ENCODE measurements around the gene SLCO4C1.

SLCO4C1 gene

GRCh38 chr5:102314328-102314727, 18.2 kb upstream of the SLCO4C1 start:
- no peak for TF ChIP-seq FOXM1 (IDR thresholded peaks at IDR 0.05; ENCODE audit: borderline replicate concordance, low read depth)
- TF ChIP-seq NFIC (IDR thresholded peaks at IDR 0.05) = peak; percentile 54

GRCh38 chr5:102313912-102314311, 17.8 kb upstream of the SLCO4C1 start:
- no peak for TF ChIP-seq TEAD4 (IDR thresholded peaks at IDR 0.05)
- TF ChIP-seq RAD21 (IDR thresholded peaks at IDR 0.05; ENCODE audit: low read depth) = no peak
- TF ChIP-seq TAF1 (IDR thresholded peaks at IDR 0.05; ENCODE audit: low read depth) = no peak
- no peak for TF ChIP-seq EGR1 (IDR thresholded peaks at IDR 0.05)
- TF ChIP-seq TCF12 (IDR thresholded peaks at IDR 0.05; ENCODE audit: low read depth) = no peak
- no peak for TF ChIP-seq CREB1 (IDR thresholded peaks at IDR 0.05; ENCODE audit: low read depth)
- no peak for TF ChIP-seq CEBPB (IDR thresholded peaks at IDR 0.05)

- TF ChIP-seq MAX (IDR thresholded peaks at IDR 0.05) (no peak), CREB1 (IDR thresholded peaks at IDR 0.05; ENCODE audit: low read depth) (no peak), CEBPB (IDR thresholded peaks at IDR 0.05) (no peak), FOXM1 (IDR thresholded peaks at IDR 0.05; ENCODE audit: borderline replicate concordance, low read depth) (no peak), RAD21 (IDR thresholded peaks at IDR 0.05; ENCODE audit: low read depth) (no peak), TAF1 (IDR thresholded peaks at IDR 0.05; ENCODE audit: low read depth) (no peak), TEAD4 (IDR thresholded peaks at IDR 0.05) (no peak), EGR1 (IDR thresholded peaks at IDR 0.05) (no peak), REST (IDR thresholded peaks at IDR 0.05; ENCODE audit: low read depth) (no peak), NFIC (IDR thresholded peaks at IDR 0.05) (no peak), USF1 (IDR thresholded peaks at IDR 0.05) (no peak)
These were observed 16.7 kb upstream of the SLCO4C1 start for GRCh38 chr5:102312586-102313370.

- no peak for TF ChIP-seq REST (IDR thresholded peaks at IDR 0.05; ENCODE audit: low read depth)
- TF ChIP-seq EGR1 (IDR thresholded peaks at IDR 0.05) = no peak
- TF ChIP-seq FOXM1 (IDR thresholded peaks at IDR 0.05; ENCODE audit: borderline replicate concordance, low read depth) = no peak
- TF ChIP-seq TEAD4 (IDR thresholded peaks at IDR 0.05) = no peak
- TF ChIP-seq ZBTB7A (IDR thresholded peaks at IDR 0.05; ENCODE audit: low read depth) = no peak
- no peak for TF ChIP-seq CREB1 (IDR thresholded peaks at IDR 0.05; ENCODE audit: low read depth)
- TF ChIP-seq RAD21 (IDR thresholded peaks at IDR 0.05; ENCODE audit: low read depth) = no peak
- no peak for TF ChIP-seq TAF1 (IDR thresholded peaks at IDR 0.05; ENCODE audit: low read depth)
- TF ChIP-seq NFIC (IDR thresholded peaks at IDR 0.05) = no peak
- no peak for TF ChIP-seq MAX (IDR thresholded peaks at IDR 0.05)
- no peak for TF ChIP-seq TCF12 (IDR thresholded peaks at IDR 0.05; ENCODE audit: low read depth)
- TF ChIP-seq YY1 (IDR thresholded peaks at IDR 0.05; ENCODE audit: low read depth) = no peak
- TF ChIP-seq EP300 (IDR thresholded peaks at IDR 0.05; ENCODE audit: borderline replicate concordance) = no peak
- TF ChIP-seq USF1 (IDR thresholded peaks at IDR 0.05) = no peak
- no peak for TF ChIP-seq CEBPB (IDR thresholded peaks at IDR 0.05)
These were observed 13.5 kb upstream of the SLCO4C1 start for GRCh38 chr5:102309586-102309985.

- TF ChIP-seq NFIC (IDR thresholded peaks at IDR 0.05) = no peak
- no peak for TF ChIP-seq TCF12 (IDR thresholded peaks at IDR 0.05; ENCODE audit: low read depth)
- TF ChIP-seq RAD21 (IDR thresholded peaks at IDR 0.05; ENCODE audit: low read depth) = no peak
- TF ChIP-seq REST (IDR thresholded peaks at IDR 0.05; ENCODE audit: low read depth) = no peak
- TF ChIP-seq FOXM1 (IDR thresholded peaks at IDR 0.05; ENCODE audit: borderline replicate concordance, low read depth) = no peak
- TF ChIP-seq TAF1 (IDR thresholded peaks at IDR 0.05; ENCODE audit: low read depth) = no peak
These were observed 11.1 kb upstream of the SLCO4C1 start for GRCh38 chr5:102307232-102307631.
